ENCODE data around the gene ARID5A.

Gene ARID5A

DNA sequence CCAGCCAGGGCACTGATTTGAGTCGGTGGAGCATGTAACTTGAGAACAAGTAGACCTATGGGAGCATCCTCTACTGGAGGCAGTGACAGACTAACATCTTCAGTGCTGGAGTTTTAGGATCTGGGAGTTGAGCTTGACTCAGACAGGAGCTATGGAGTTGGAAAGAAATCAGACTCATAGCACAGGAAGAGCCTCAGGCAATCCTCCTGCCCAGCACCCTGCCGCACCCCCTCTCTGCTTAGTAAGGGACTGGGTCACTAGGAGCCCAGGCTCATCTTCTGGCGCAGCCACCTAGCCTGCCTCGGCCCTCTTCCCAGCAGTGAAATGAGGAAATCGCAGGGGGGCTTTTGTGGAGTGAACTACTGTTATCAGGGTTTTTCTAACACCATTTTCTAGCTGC lies 3.6 kb downstream of the ARID5A start:
- Histone ChIP-seq H3K27ac (replicated peaks) (no peak overlapping the region), H3K4me3 (replicated peaks; ENCODE audit: insufficient read depth, low read length) (no peak overlapping the region), H3K27me3 (ENCODE audit: insufficient read depth, poor library complexity, severe bottlenecking) (no peaks in the 10 kb centered on the region)
- no peak for DNase-seq (ENCODE audit: low read depth in 1 of 2, low spot score in 1 of 2)
- TF ChIP-seq GABPA (IDR thresholded peaks at IDR 0.05; ENCODE audit: low read depth), result no peak
- no peak for TF ChIP-seq POLR2AphosphoS5 (IDR thresholded peaks at IDR 0.05; ENCODE audit: low read depth)
- no peak for TF ChIP-seq REST (IDR thresholded peaks at IDR 0.05; ENCODE audit: insufficient replicate concordance, low read depth)
- TF ChIP-seq CTCF (IDR thresholded peaks at IDR 0.05; ENCODE audit: insufficient read depth, low read length), result no peak
- TF ChIP-seq SPI1 (IDR thresholded peaks at IDR 0.05; ENCODE audit: borderline replicate concordance, low read depth), result no peak

- DNase-seq (ENCODE audit: low read depth in 1 of 2, low spot score in 1 of 2), result no peak
- Histone ChIP-seq H3K27ac (replicated peaks) (no peak overlapping the region), H3K27me3 (ENCODE audit: insufficient read depth, poor library complexity, severe bottlenecking) (no peaks in the 10 kb centered on the region), H3K4me3 (replicated peaks; ENCODE audit: insufficient read depth, low read length) (no peak overlapping the region)
- TF ChIP-seq SPI1 (IDR thresholded peaks at IDR 0.05; ENCODE audit: borderline replicate concordance, low read depth) (no peak), GABPA (IDR thresholded peaks at IDR 0.05; ENCODE audit: low read depth) (no peak), CTCF (IDR thresholded peaks at IDR 0.05; ENCODE audit: insufficient read depth, low read length) (no peak), REST (IDR thresholded peaks at IDR 0.05; ENCODE audit: insufficient replicate concordance, low read depth) (no peak)
Observed at GRCh38 chr2:96541398-96542152, 5.0 kb downstream of the ARID5A start.

- no peak overlapping the region for H3K27ac ChIP-seq (replicated peaks)
- TF ChIP-seq GABPA (IDR thresholded peaks at IDR 0.05; ENCODE audit: low read depth) (no peak), REST (IDR thresholded peaks at IDR 0.05; ENCODE audit: insufficient replicate concordance, low read depth) (no peak), CTCF (IDR thresholded peaks at IDR 0.05; ENCODE audit: insufficient read depth, low read length) (no peak), SPI1 (IDR thresholded peaks at IDR 0.05; ENCODE audit: borderline replicate concordance, low read depth) (no peak), POLR2AphosphoS5 (IDR thresholded peaks at IDR 0.05; ENCODE audit: low read depth) (no peak)
- no peaks in the 10 kb centered on the region for H3K27me3 ChIP-seq (ENCODE audit: insufficient read depth, poor library complexity, severe bottlenecking)
- no peak overlapping the region for H3K4me3 ChIP-seq (replicated peaks; ENCODE audit: insufficient read depth, low read length)
- no peak for DNase-seq (ENCODE audit: low read depth in 1 of 2, low spot score in 1 of 2)
Observed at GRCh38 chr2:96542357-96542977, 5.9 kb downstream of the ARID5A start.

Measured in HL-60 (cell line).